ENCODE data around the gene ACBD4. TPM values are rescaled to one million over a fixed set of nuclear protein-coding genes. Genes with fewer than 3 reads are reported as not detected.
A peak's percentile ranks its signal among the peaks of the same experiment; 100 is the strongest.
"Not testable (repeated sequence)": the region's sequence is repeated elsewhere in the genome, so short reads cannot be mapped to it uniquely, and the experiment has no call there.

Gene ACBD4
- total RNA-seq, 1 experiment from 2014 or later = 21.8 TPM

- no peak overlapping the region for H3K4me3 Mint-ChIP-seq (ENCODE audit: low read depth, unreplicated experiment)
- no peaks in the 10 kb centered on the region for H3K27me3 Mint-ChIP-seq (ENCODE audit: unreplicated experiment)
- no peaks in the 10 kb centered on the region for H3K9me3 Mint-ChIP-seq (ENCODE audit: low read depth, unreplicated experiment)
- peaks cover 28% of the 10 kb centered on the region for H3K36me3 Mint-ChIP-seq (ENCODE audit: insufficient read depth, unreplicated experiment)
- H3K4me1 Mint-ChIP-seq (ENCODE audit: low read depth, unreplicated experiment) = peaks cover 26% of the 10 kb centered on the region
- BruUV-seq (replicated peaks) = no TSS peak
- CTCF ChIA-PET = interaction anchor here (0.6 kb wide), 1 partner anchor 26 kb away, joined by 3 read pairs; no protein-coding TSS in a partner anchor
- no peak for DNase-seq
- TF ChIP-seq, protein P1, sequence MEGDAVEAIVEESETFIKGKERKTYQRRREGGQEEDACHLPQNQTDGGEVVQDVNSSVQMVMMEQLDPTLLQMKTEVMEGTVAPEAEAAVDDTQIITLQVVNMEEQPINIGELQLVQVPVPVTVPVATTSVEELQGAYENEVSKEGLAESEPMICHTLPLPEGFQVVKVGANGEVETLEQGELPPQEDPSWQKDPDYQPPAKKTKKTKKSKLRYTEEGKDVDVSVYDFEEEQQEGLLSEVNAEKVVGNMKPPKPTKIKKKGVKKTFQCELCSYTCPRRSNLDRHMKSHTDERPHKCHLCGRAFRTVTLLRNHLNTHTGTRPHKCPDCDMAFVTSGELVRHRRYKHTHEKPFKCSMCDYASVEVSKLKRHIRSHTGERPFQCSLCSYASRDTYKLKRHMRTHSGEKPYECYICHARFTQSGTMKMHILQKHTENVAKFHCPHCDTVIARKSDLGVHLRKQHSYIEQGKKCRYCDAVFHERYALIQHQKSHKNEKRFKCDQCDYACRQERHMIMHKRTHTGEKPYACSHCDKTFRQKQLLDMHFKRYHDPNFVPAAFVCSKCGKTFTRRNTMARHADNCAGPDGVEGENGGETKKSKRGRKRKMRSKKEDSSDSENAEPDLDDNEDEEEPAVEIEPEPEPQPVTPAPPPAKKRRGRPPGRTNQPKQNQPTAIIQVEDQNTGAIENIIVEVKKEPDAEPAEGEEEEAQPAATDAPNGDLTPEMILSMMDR (IDR thresholded peaks at IDR 0.05; ENCODE audit: unreplicated experiment) = no peak
- intact Hi-C loops (cut with micrococcal nuclease; ENCODE audit: unreplicated experiment) = no loop called here
- H3K27ac Mint-ChIP-seq (ENCODE audit: unreplicated experiment) = no peak overlapping the region
Measured at GRCh38 chr17:45120558-45120957, 14.9 kb upstream of the ACBD4 start.

DNA sequence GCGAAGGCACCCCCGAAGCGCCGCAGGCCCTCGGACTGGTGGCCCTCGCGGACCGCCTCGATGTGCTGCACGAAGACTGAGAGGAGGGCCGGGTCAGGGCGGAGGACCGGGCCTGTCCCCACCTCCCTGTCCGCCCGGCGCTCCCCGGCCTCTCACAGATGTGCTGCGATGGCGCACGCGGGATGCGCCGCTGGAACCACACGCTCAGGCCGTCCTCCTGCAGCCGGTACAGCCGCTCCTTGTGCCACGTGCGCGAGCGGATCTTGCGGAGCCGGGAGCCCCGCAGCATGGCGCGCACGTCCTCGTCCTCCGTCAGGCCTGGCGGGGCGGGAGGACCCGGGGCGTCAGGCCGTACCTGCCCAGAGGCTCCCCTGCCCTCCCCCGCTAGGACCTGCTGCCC is 14.4 kb upstream of the ACBD4 start:
- no peak for DNase-seq
- peaks cover 26% of the 10 kb centered on the region for H3K4me1 Mint-ChIP-seq (ENCODE audit: low read depth, unreplicated experiment)
- no TSS peak for BruUV-seq (replicated peaks)
- CTCF ChIA-PET = no interaction called here
- TF ChIP-seq, protein P1 (IDR thresholded peaks at IDR 0.05; ENCODE audit: unreplicated experiment) = no peak
- no peaks in the 10 kb centered on the region for H3K9me3 Mint-ChIP-seq (ENCODE audit: low read depth, unreplicated experiment)
- intact Hi-C loops (cut with micrococcal nuclease; ENCODE audit: unreplicated experiment) = no loop called here
- H3K4me3 Mint-ChIP-seq (ENCODE audit: low read depth, unreplicated experiment) = no peak overlapping the region
- no peak overlapping the region for H3K27ac Mint-ChIP-seq (ENCODE audit: unreplicated experiment)
- H3K36me3 Mint-ChIP-seq (ENCODE audit: insufficient read depth, unreplicated experiment) = peaks cover 26% of the 10 kb centered on the region
- no peaks in the 10 kb centered on the region for H3K27me3 Mint-ChIP-seq (ENCODE audit: unreplicated experiment)

- Mint-ChIP-seq H3K4me1 (ENCODE audit: low read depth, unreplicated experiment) (peaks cover 41% of the 10 kb centered on the region), H3K27ac (ENCODE audit: unreplicated experiment) (peak overlapping the region; percentile 38), H3K4me3 (ENCODE audit: low read depth, unreplicated experiment) (peak overlapping the region; percentile 2), H3K9me3 (ENCODE audit: low read depth, unreplicated experiment) (no peaks in the 10 kb centered on the region), H3K36me3 (ENCODE audit: insufficient read depth, unreplicated experiment) (peaks cover 20% of the 10 kb centered on the region), H3K27me3 (ENCODE audit: unreplicated experiment) (no peaks in the 10 kb centered on the region)
- DNase-seq = no peak
- intact Hi-C loops (cut with micrococcal nuclease; ENCODE audit: unreplicated experiment) = no loop called here
- TF ChIP-seq, protein P1 (IDR thresholded peaks at IDR 0.05; ENCODE audit: unreplicated experiment) = no peak
- BruUV-seq (replicated peaks) = TSS peak; percentile 77
- CTCF ChIA-PET = interaction anchor here (0.5 to 1.1 kb wide), 2 partner anchors 17 to 155 kb away, joined by 3 read pairs; no protein-coding TSS in a partner anchor
Measured at GRCh38 chr17:45123076-45123770, 12.3 kb upstream of the ACBD4 start.

DNA sequence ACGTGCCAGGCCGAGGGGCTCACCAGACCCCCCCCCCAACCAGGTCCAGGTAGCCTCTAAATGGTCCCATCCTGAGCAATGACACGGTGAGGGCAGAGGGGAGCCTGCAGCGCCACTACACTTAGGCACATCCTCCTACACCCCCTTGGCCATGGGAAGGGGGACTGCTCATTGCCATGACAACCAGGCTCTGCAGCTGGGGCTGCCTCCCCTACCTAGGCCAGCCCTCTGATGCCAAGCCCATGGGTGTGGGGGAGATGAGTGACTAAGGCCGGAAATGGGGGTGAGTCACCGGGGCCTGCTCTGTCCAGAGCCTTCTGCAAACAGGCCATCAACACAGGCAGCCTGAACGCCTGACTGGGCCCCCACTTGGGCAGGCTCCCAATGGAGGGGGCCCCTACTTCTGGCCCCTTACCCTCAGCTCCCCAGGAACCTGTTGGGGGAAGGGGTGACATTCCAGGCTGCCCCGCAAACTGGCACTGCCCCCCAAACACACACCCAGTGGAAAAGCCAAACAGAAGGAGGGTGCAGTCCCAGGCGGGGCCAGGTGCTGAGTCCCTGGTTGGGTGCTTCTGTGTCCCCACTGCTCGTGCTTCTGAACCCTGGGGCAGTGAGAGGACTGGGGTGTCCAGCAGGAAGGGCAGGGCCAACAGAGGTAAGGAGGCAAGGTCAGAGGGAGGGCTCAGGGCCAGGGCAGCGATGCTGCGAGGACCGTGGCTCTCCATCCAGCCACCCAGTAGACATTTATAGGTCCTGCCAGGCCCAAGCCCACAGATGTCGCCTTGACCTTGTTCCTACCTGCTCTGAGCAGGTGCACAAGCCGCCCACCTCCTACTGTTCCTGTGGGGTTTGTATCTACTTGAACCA is 11.3 kb upstream of the ACBD4 start:
- peak; percentile 96 for DNase-seq
- intact Hi-C loops (cut with micrococcal nuclease; ENCODE audit: unreplicated experiment) = no loop called here
- H3K4me1 Mint-ChIP-seq (ENCODE audit: low read depth, unreplicated experiment) = peaks cover 47% of the 10 kb centered on the region
- H3K27me3 Mint-ChIP-seq (ENCODE audit: unreplicated experiment) = no peaks in the 10 kb centered on the region
- TSS peak; percentile 89 for BruUV-seq (replicated peaks)
- peak overlapping the region; percentile 89 for H3K27ac Mint-ChIP-seq (ENCODE audit: unreplicated experiment)
- H3K4me3 Mint-ChIP-seq (ENCODE audit: low read depth, unreplicated experiment) = peak overlapping the region; percentile 31
- H3K36me3 Mint-ChIP-seq (ENCODE audit: insufficient read depth, unreplicated experiment) = peaks cover 16% of the 10 kb centered on the region
- CTCF ChIA-PET = interaction anchor here (0.5 to 1.1 kb wide), 4 partner anchors 11 to 348 kb away, joined by 3 to 4 read pairs (median 3); partner anchors contain the start of gene ACBD4
- TF ChIP-seq, protein P1 (IDR thresholded peaks at IDR 0.05; ENCODE audit: unreplicated experiment) = no peak
- H3K9me3 Mint-ChIP-seq (ENCODE audit: low read depth, unreplicated experiment) = no peaks in the 10 kb centered on the region

- BruUV-seq (replicated peaks); H3K9me3 Mint-ChIP-seq (ENCODE audit: low read depth, unreplicated experiment); DNase-seq; intact Hi-C loops (cut with micrococcal nuclease; ENCODE audit: unreplicated experiment); H3K27me3 Mint-ChIP-seq (ENCODE audit: unreplicated experiment): not testable (repeated sequence)
- Mint-ChIP-seq H3K36me3 (ENCODE audit: insufficient read depth, unreplicated experiment) (peaks cover 21% of the 10 kb centered on the region), H3K27ac (ENCODE audit: unreplicated experiment) (peak overlapping the region; percentile 89), H3K4me1 (ENCODE audit: low read depth, unreplicated experiment) (peaks cover 52% of the 10 kb centered on the region), H3K4me3 (ENCODE audit: low read depth, unreplicated experiment) (peak overlapping the region; percentile 31)
- CTCF ChIA-PET = interaction anchor here (0.5 kb wide), 1 partner anchor 10 kb away, joined by 3 read pairs; the partner anchor contains the start of gene ACBD4
Measured at GRCh38 chr17:45124797-45125122, 10.7 kb upstream of the ACBD4 start.
